SK-N-MC (cell line): ENCODE data around the gene COA8.

Experiments used
- EZH2 ChIP-seq: fragments of 200-600 bp; sonication (generic); IDR thresholded peaks from one replicate; pipeline ENCODE4 v1.6.1; 2017; ENCODE audit warnings: antibody characterized with exemption
- POLR2AphosphoS5 ChIP-seq: IDR thresholded peaks from 2 replicates; pipeline ENCODE4 v1.6.1; 2012; ENCODE audit warnings: mild to moderate bottlenecking, low read depth, low read length, borderline replicate concordance

- TF ChIP-seq EZH2 (no peak), POLR2AphosphoS5 (no peak)
Observed at GRCh38 chr14:103560691-103561090, 2.1 kb upstream of the COA8 start.
